ENCODE data around the gene SPOPL.
"Not testable (repeated sequence)": the region's sequence is repeated elsewhere in the genome, so short reads cannot be mapped to it uniquely, and the experiment has no call there.

SPOPL gene

DNA sequence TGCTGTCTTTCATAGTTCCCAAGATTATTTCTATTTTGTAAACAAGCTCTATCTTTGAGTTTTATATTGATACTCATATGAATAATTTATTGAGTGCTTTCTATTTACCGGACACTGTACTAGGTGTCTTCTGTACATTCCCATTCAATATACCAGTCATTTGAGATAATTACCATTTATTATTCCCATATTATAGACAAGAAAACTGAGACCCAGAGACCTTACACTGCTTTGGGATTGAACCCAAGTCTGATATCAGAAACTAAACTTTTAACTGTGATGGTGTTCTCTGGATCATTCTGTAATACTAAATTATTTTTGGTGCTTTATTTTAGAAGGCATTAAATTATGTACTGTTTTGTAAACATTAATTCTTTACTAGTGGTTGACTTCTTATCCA, 17.3 kb downstream of the SPOPL start:
- peaks cover 49% of the 10 kb centered on the region for H4K20me1 ChIP-seq (ENCODE audit: low read depth, low read length)

DNA sequence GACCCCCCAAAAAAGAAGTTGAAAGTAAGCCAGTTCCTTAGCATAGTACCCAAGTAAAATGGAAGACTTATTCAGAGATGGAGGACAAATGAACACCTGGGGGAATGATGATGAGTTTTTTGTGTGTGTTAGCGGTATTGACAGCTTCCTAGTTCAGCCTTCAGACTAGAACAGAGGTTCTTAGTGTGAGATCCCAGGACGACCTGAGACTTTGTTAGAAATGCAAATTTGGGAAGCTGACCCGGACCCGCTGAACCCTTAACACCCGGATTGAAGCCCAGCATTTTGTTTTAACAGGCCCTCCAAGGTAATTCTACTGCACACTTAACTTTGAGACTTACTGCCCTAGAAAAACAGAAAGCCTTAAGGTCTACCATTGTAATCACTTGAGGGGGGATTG, 20.3 kb downstream of the SPOPL start:
- no peaks in the 10 kb centered on the region for H3K9me2 ChIP-seq (replicated peaks; ENCODE audit: insufficient read depth, low read length)
- no peaks in the 10 kb centered on the region for H3K9me3 ChIP-seq (ENCODE audit: insufficient read depth, low read length)
- H3K27me3 ChIP-seq (ENCODE audit: low read length): no peaks in the 10 kb centered on the region
- H3K36me3 ChIP-seq (ENCODE audit: low read length): no peaks in the 10 kb centered on the region
- H3K4me3 ChIP-seq (ENCODE audit: insufficient read depth, low read length, poor library complexity, severe bottlenecking): no peak overlapping the region
- no peak overlapping the region for H3K27ac ChIP-seq (ENCODE audit: low read depth, low read length)
- no peak overlapping the region for H2AFZ ChIP-seq (ENCODE audit: low read depth, low read length, severe bottlenecking)
- H3K4me2 ChIP-seq (ENCODE audit: low read depth, low read length, poor library complexity, severe bottlenecking): peak overlapping the region; percentile 52
- H3K9ac ChIP-seq (ENCODE audit: low read length): peak overlapping the region; percentile 19; the same call in 1 of the 2 replicates
- TF ChIP-seq, protein P1, sequence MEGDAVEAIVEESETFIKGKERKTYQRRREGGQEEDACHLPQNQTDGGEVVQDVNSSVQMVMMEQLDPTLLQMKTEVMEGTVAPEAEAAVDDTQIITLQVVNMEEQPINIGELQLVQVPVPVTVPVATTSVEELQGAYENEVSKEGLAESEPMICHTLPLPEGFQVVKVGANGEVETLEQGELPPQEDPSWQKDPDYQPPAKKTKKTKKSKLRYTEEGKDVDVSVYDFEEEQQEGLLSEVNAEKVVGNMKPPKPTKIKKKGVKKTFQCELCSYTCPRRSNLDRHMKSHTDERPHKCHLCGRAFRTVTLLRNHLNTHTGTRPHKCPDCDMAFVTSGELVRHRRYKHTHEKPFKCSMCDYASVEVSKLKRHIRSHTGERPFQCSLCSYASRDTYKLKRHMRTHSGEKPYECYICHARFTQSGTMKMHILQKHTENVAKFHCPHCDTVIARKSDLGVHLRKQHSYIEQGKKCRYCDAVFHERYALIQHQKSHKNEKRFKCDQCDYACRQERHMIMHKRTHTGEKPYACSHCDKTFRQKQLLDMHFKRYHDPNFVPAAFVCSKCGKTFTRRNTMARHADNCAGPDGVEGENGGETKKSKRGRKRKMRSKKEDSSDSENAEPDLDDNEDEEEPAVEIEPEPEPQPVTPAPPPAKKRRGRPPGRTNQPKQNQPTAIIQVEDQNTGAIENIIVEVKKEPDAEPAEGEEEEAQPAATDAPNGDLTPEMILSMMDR (IDR thresholded peaks at IDR 0.05; ENCODE audit: insufficient read depth, low read length, poor library complexity, severe bottlenecking): no peak
- no peak for TF ChIP-seq EZH2phosphoT487 (conservative IDR thresholded peaks at IDR 0.05; ENCODE audit: low read length)
- no peaks in the 10 kb centered on the region; the same call in 1 of the 2 replicates for H3F3A ChIP-seq (ENCODE audit: insufficient read depth)
- peaks cover 24% of the 10 kb centered on the region for H4K20me1 ChIP-seq (ENCODE audit: low read depth, low read length)
- H3K79me2 ChIP-seq (ENCODE audit: insufficient read depth, low read length): peaks cover 87% of the 10 kb centered on the region

More for the DNA sequence above, 17.3 kb downstream of the SPOPL start:
- Histone ChIP-seq H3K79me2 (ENCODE audit: insufficient read depth, low read length) (peaks cover 98% of the 10 kb centered on the region), H3K9ac (ENCODE audit: low read length) (no peak overlapping the region), H3K36me3 (ENCODE audit: low read length) (no peaks in the 10 kb centered on the region), H3K27me3 (ENCODE audit: low read length) (no peaks in the 10 kb centered on the region), H3K27ac (ENCODE audit: low read depth, low read length) (no peak overlapping the region), H2AFZ (ENCODE audit: low read depth, low read length, severe bottlenecking) (no peak overlapping the region), H3K9me2 (replicated peaks; ENCODE audit: insufficient read depth, low read length) (no peaks in the 10 kb centered on the region), H3F3A (ENCODE audit: insufficient read depth) (no peaks in the 10 kb centered on the region; the same call in 1 of the 2 replicates), H3K9me3 (ENCODE audit: insufficient read depth, low read length) (no peaks in the 10 kb centered on the region), H3K4me2 (ENCODE audit: low read depth, low read length, poor library complexity, severe bottlenecking) (no peak overlapping the region), H3K4me3 (ENCODE audit: insufficient read depth, low read length, poor library complexity, severe bottlenecking) (no peak overlapping the region)
- TF ChIP-seq EZH2phosphoT487 (conservative IDR thresholded peaks at IDR 0.05; ENCODE audit: low read length): no peak
- TF ChIP-seq, protein P1 (IDR thresholded peaks at IDR 0.05; ENCODE audit: insufficient read depth, low read length, poor library complexity, severe bottlenecking): no peak

DNA sequence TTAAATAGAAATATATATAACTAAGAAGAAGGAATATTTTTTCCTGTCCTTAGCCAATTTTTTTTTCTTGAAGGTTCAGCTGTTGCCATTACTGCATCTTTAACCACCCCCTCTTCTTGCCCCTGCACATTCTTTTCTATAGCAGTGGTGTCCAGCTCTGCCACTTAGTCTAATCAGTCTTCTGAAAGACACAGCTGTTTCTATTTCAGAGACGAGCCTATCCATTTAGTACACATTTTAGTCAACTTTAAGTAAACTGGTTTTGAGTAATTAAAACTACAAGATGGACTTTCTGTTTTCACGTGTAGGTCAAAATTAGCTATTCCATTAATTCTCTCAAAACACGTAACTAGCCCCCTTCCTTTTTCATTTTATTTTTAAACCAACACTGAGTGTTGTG, 21.0 kb downstream of the SPOPL start:
- peaks cover 85% of the 10 kb centered on the region for H3K79me2 ChIP-seq (ENCODE audit: insufficient read depth, low read length)
- no peaks in the 10 kb centered on the region for H3K27me3 ChIP-seq (ENCODE audit: low read length)
- no peaks in the 10 kb centered on the region for H3K36me3 ChIP-seq (ENCODE audit: low read length)
- no peak overlapping the region for H3K4me3 ChIP-seq (ENCODE audit: insufficient read depth, low read length, poor library complexity, severe bottlenecking)
- H3K9me3 ChIP-seq (ENCODE audit: insufficient read depth, low read length): no peaks in the 10 kb centered on the region
- peak overlapping the region; percentile 19; the same call in 1 of the 2 replicates for H3K9ac ChIP-seq (ENCODE audit: low read length)
- no peak overlapping the region for H2AFZ ChIP-seq (ENCODE audit: low read depth, low read length, severe bottlenecking)
- H4K20me1 ChIP-seq (ENCODE audit: low read depth, low read length): peaks cover 24% of the 10 kb centered on the region
- no peak for TF ChIP-seq EZH2phosphoT487 (conservative IDR thresholded peaks at IDR 0.05; ENCODE audit: low read length)
- TF ChIP-seq, protein P1 (IDR thresholded peaks at IDR 0.05; ENCODE audit: insufficient read depth, low read length, poor library complexity, severe bottlenecking): no peak
- H3K27ac ChIP-seq (ENCODE audit: low read depth, low read length): peak overlapping the region; percentile 26; the same call in 1 of the 2 replicates
- H3K9me2 ChIP-seq (replicated peaks; ENCODE audit: insufficient read depth, low read length): no peaks in the 10 kb centered on the region
- H3K4me2 ChIP-seq (ENCODE audit: low read depth, low read length, poor library complexity, severe bottlenecking): peak overlapping the region; percentile 52
- H3F3A ChIP-seq (ENCODE audit: insufficient read depth): no peaks in the 10 kb centered on the region; the same call in 1 of the 2 replicates

DNA sequence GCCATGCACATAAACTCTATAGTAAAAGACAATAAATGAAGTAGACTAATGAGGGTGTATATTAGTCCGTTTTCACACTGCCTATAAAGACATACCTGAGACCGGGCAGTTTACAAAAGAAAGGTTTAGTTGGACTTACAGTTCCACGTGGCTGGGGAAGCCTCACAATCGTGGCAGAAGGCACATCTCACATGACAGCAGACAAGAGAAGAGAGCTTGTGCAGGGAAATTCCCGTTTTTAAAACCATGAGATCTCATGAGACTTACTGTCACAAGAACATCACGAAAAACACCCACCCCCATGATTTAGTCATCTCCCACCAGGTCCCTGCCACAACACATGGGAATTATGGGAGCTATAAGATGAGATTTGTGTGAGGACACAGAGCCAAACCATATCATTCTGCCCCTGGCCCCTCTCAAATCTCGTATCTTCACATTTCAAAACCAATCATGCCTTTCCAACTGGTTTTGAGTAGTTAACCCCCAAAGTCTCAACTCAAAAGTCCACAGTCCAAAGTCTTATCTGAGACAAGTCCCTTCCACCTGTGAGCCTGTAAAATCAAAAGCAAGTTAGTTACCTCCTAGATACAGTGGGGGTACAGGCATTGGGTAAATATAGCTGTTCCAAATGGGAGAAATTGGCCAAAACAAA, 21.6 kb downstream of the SPOPL start:
- H3K27me3 ChIP-seq (ENCODE audit: low read length); H3K9me3 ChIP-seq (ENCODE audit: insufficient read depth, low read length); H3F3A ChIP-seq (ENCODE audit: insufficient read depth); H3K36me3 ChIP-seq (ENCODE audit: low read length); H2AFZ ChIP-seq (ENCODE audit: low read depth, low read length, severe bottlenecking); H3K9me2 ChIP-seq (replicated peaks; ENCODE audit: insufficient read depth, low read length); H3K4me3 ChIP-seq (ENCODE audit: insufficient read depth, low read length, poor library complexity, severe bottlenecking): not testable (repeated sequence)
- Histone ChIP-seq H3K27ac (ENCODE audit: low read depth, low read length) (peak overlapping the region; percentile 26; the same call in 1 of the 2 replicates), H3K4me2 (ENCODE audit: low read depth, low read length, poor library complexity, severe bottlenecking) (peak overlapping the region; percentile 52), H3K79me2 (ENCODE audit: insufficient read depth, low read length) (peaks cover 85% of the 10 kb centered on the region), H4K20me1 (ENCODE audit: low read depth, low read length) (peaks cover 24% of the 10 kb centered on the region), H3K9ac (ENCODE audit: low read length) (peak overlapping the region; percentile 19; the same call in 1 of the 2 replicates)

DNA sequence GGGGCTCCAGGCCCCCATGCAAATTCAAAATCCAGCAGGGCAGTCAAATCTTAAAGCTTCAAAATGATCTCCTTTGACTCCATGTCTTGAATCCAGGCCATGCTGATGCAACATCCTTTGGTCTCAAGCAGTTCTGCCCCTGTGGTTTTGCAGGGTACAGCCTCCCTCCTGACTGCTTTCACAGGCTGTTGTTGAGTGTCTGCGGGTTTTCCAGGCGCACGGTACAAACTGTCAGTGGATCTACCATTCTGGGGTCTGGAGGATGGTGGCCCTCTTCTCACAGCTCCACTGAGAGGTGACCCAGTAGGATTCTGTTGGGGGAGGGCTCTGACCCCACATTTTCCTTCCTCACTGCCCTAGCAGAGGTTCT, 22.1 kb downstream of the SPOPL start:
- not testable (repeated sequence) for H3K36me3 ChIP-seq (ENCODE audit: low read length); H3K27me3 ChIP-seq (ENCODE audit: low read length); H3F3A ChIP-seq (ENCODE audit: insufficient read depth); H3K9me3 ChIP-seq (ENCODE audit: insufficient read depth, low read length); H3K9me2 ChIP-seq (replicated peaks; ENCODE audit: insufficient read depth, low read length); H2AFZ ChIP-seq (ENCODE audit: low read depth, low read length, severe bottlenecking); H3K4me3 ChIP-seq (ENCODE audit: insufficient read depth, low read length, poor library complexity, severe bottlenecking)
- Histone ChIP-seq H3K9ac (ENCODE audit: low read length) (0 out of 2 replicates have a peak overlapping the region, but pooled peaks have one; percentile 10), H3K27ac (ENCODE audit: low read depth, low read length) (0 out of 2 replicates have a peak overlapping the region, but pooled peaks have one; percentile 26), H4K20me1 (ENCODE audit: low read depth, low read length) (peaks cover 24% of the 10 kb centered on the region), H3K79me2 (ENCODE audit: insufficient read depth, low read length) (peaks cover 85% of the 10 kb centered on the region), H3K4me2 (ENCODE audit: low read depth, low read length, poor library complexity, severe bottlenecking) (peak overlapping the region; percentile 52)
